ENCODE results near the gene MEPCE.
"Not testable (repeated sequence)": the region's sequence is repeated elsewhere in the genome, so short reads cannot be mapped to it uniquely, and the experiment has no call there.

MEPCE gene

GRCh38 chr7:100429637-100430492 lies at the start of gene MEPCE:
Gene MEPCE, plus strand, starts transcription at chr7:100429831. Its CDS starts 188 bp downstream, at chr7:100430019.
- DNase-seq (ENCODE audit: low read depth): peak; percentile 94

GRCh38 chr7:100380196-100380595 lies 49.4 kb upstream of the MEPCE start:
- DNase-seq (ENCODE audit: low read depth): no peak

GRCh38 chr7:100381531-100382233 lies 47.9 kb upstream of the MEPCE start:
- not testable (repeated sequence) for DNase-seq (ENCODE audit: low read depth)

- DNase-seq (ENCODE audit: low read depth): not testable (repeated sequence)
Measured at GRCh38 chr7:100382234-100382853, 47.3 kb upstream of the MEPCE start.

GRCh38 chr7:100384628-100385294 lies 44.9 kb upstream of the MEPCE start:
- no peak for DNase-seq (ENCODE audit: low read depth)

GRCh38 chr7:100386940-100387339 lies 42.7 kb upstream of the MEPCE start:
- no peak for DNase-seq (ENCODE audit: low read depth)

- no peak for DNase-seq (ENCODE audit: low read depth)
Measured at GRCh38 chr7:100387695-100388094, 41.9 kb upstream of the MEPCE start.

GRCh38 chr7:100389437-100390088 lies 40.1 kb upstream of the MEPCE start:
- no peak for DNase-seq (ENCODE audit: low read depth)

GRCh38 chr7:100390286-100391009 lies 39.2 kb upstream of the MEPCE start:
- DNase-seq (ENCODE audit: low read depth): no peak

- no peak for DNase-seq (ENCODE audit: low read depth)
Measured at GRCh38 chr7:100393233-100393905, 36.3 kb upstream of the MEPCE start.

- DNase-seq (ENCODE audit: low read depth): no peak
Measured at GRCh38 chr7:100394077-100394476, 35.6 kb upstream of the MEPCE start.

- DNase-seq (ENCODE audit: low read depth): peak; percentile 28
Measured at GRCh38 chr7:100396421-100396982, 33.1 kb upstream of the MEPCE start.

- no peak for DNase-seq (ENCODE audit: low read depth)
Measured at GRCh38 chr7:100397315-100398081, 32.1 kb upstream of the MEPCE start.

- DNase-seq (ENCODE audit: low read depth): no peak
Measured at GRCh38 chr7:100398239-100398638, 31.4 kb upstream of the MEPCE start.

- DNase-seq (ENCODE audit: low read depth): no peak
Measured at GRCh38 chr7:100400041-100400440, 29.6 kb upstream of the MEPCE start.

GRCh38 chr7:100400656-100401055 lies 29.0 kb upstream of the MEPCE start:
- DNase-seq (ENCODE audit: low read depth): no peak

GRCh38 chr7:100401811-100402210 lies 27.8 kb upstream of the MEPCE start:
- DNase-seq (ENCODE audit: low read depth): no peak

- DNase-seq (ENCODE audit: low read depth): no peak
Measured at GRCh38 chr7:100402241-100402640, 27.4 kb upstream of the MEPCE start.

GRCh38 chr7:100406767-100407166 lies 22.9 kb upstream of the MEPCE start:
- DNase-seq (ENCODE audit: low read depth): no peak

Data from stimulated activated CD8-positive, alpha-beta memory T cell treated with anti-CD3 and anti-CD28 coated beads, Interleukin-4, amount 100 ng/mL, for 24 hours (primary cell).